MCF 10A (cell line): ENCODE measurements around the gene EIF2S3. TPM values are rescaled to one million over a fixed set of nuclear protein-coding genes. Genes with fewer than 3 reads are reported as not detected.

Experiments used
- BruUV-seq: library from RNA; stranded (reverse); fragments of 400-500 nt; replicated peaks from 2 replicates; lab custom pipeline; 2021; lab: Mats Ljungman, UMichigan
- CTCF ChIA-PET: fragments of 300-600 bp; sonication (Branson Sonifier 250); formaldehyde crosslinking; extraction: SDS; loops from one replicate; lab custom pipeline; 2021; ENCODE audit warnings: antibody characterized with exemption, inconsistent platforms; lab: Yijun Ruan, JAX
- POLR2A ChIA-PET: fragments of 300-600, 350-650 bp; sonication (Branson Sonifier 250); formaldehyde crosslinking; extraction: SDS; loops from one replicate; lab custom pipeline; 2020; ENCODE audit warnings: antibody characterized with exemption, inconsistent platforms; lab: Yijun Ruan, JAX
- DNase-seq: peaks from one replicate; pipeline ENCODE4 v3.0.0-alpha.2; 2018; ENCODE audit not compliant: unreplicated experiment
- H3K27ac Mint-ChIP-seq: one replicate; pipeline ENCODE4 v1.8.0; 2022; ENCODE audit warnings: mild to moderate bottlenecking, low read depth, mixed read lengths; ENCODE audit not compliant: unreplicated experiment
- H3K27me3 Mint-ChIP-seq: one replicate; pipeline ENCODE4 v1.8.0; 2022; ENCODE audit warnings: mixed read lengths; ENCODE audit not compliant: insufficient read depth, unreplicated experiment
- H3K36me3 Mint-ChIP-seq: one replicate; pipeline ENCODE4 v1.8.0; 2022; ENCODE audit warnings: mild to moderate bottlenecking, moderate library complexity, mixed read lengths; ENCODE audit not compliant: insufficient read depth, unreplicated experiment
- H3K4me1 Mint-ChIP-seq: one replicate; pipeline ENCODE4 v1.8.0; 2022; ENCODE audit warnings: mixed read lengths; ENCODE audit not compliant: insufficient read depth, unreplicated experiment
- H3K4me3 Mint-ChIP-seq: one replicate; pipeline ENCODE4 v1.8.0; 2022; ENCODE audit warnings: mild to moderate bottlenecking, moderate library complexity, mixed read lengths; ENCODE audit not compliant: unreplicated experiment
- H3K9me3 Mint-ChIP-seq: one replicate; pipeline ENCODE4 v1.8.0; 2022; ENCODE audit warnings: mixed read lengths; ENCODE audit not compliant: unreplicated experiment
- CTCF ChIP-seq: fragments of 200-600 bp; IDR thresholded peaks from one replicate; pipeline ENCODE4 v1.8.0; 2022; ENCODE audit warnings: antibody characterized with exemption, mild to moderate bottlenecking; ENCODE audit not compliant: unreplicated experiment
- intact Hi-C: fragments of 100-400 bp; cut with micrococcal nuclease; formaldehyde crosslinking; loops from 2 replicates; pipeline ENCODE4 v1.14.1; 2022
- total RNA-seq: library from RNA; stranded (reverse); gene quantifications from 2 replicates; pipeline ENCODE4 v1.2.3, GENCODE V29; 2022

EIF2S3 gene
- total RNA-seq, 1 experiment from 2014 or later, result 391 TPM

GRCh38 chrX:24012266-24012665, 42.5 kb upstream of the EIF2S3 start:
- no peak overlapping the region for H3K27ac Mint-ChIP-seq
- intact Hi-C loops, result no loop called here
- DNase-seq, result no peak
- POLR2A ChIA-PET, result interaction anchor here (0.6 to 1.4 kb wide), 4 partner anchors 9 to 72 kb away, joined by 3 to 8 read pairs (median 3); no protein-coding TSS in a partner anchor
- H3K36me3 Mint-ChIP-seq, result peaks cover 9% of the 10 kb centered on the region
- peaks cover 72% of the 10 kb centered on the region for H3K27me3 Mint-ChIP-seq
- H3K4me3 Mint-ChIP-seq, result no peak overlapping the region
- peaks cover 8% of the 10 kb centered on the region for H3K9me3 Mint-ChIP-seq
- CTCF ChIA-PET, result interaction anchor here (0.8 kb wide), 1 partner anchor 11 kb away, joined by 3 read pairs; no protein-coding TSS in a partner anchor
- no TSS peak for BruUV-seq
- TF ChIP-seq CTCF, result no peak
- H3K4me1 Mint-ChIP-seq, result peaks cover 8% of the 10 kb centered on the region

GRCh38 chrX:24014388-24015018, 40.3 kb upstream of the EIF2S3 start:
- CTCF ChIA-PET, result interaction anchor here (0.7 to 0.9 kb wide), 2 partner anchors 39 to 669 kb away, joined by 3 read pairs; no protein-coding TSS in a partner anchor
- Mint-ChIP-seq H3K36me3 (peaks cover 9% of the 10 kb centered on the region), H3K9me3 (peaks cover 8% of the 10 kb centered on the region), H3K4me3 (no peak overlapping the region), H3K27ac (no peak overlapping the region), H3K27me3 (peaks cover 67% of the 10 kb centered on the region), H3K4me1 (no peaks in the 10 kb centered on the region)
- intact Hi-C loops, result no loop called here
- POLR2A ChIA-PET, result interaction anchor here (1.2 to 1.7 kb wide), 2 partner anchors 11 to 13 kb away, joined by 4 to 6 read pairs; no protein-coding TSS in a partner anchor
- no peak for TF ChIP-seq CTCF
- no TSS peak for BruUV-seq
- DNase-seq, result no peak

- no TSS peak for BruUV-seq
- peaks cover 7% of the 10 kb centered on the region for H3K4me1 Mint-ChIP-seq
- ChIA-PET CTCF (no interaction called here), POLR2A (no interaction called here)
- peaks cover 68% of the 10 kb centered on the region for H3K27me3 Mint-ChIP-seq
- H3K36me3 Mint-ChIP-seq, result peaks cover 8% of the 10 kb centered on the region
- intact Hi-C loops, result no loop called here
- H3K9me3 Mint-ChIP-seq, result no peaks in the 10 kb centered on the region
- H3K4me3 Mint-ChIP-seq, result no peak overlapping the region
- no peak for DNase-seq
- H3K27ac Mint-ChIP-seq, result no peak overlapping the region
- TF ChIP-seq CTCF, result no peak
Measured at GRCh38 chrX:24017674-24018073, 37.1 kb upstream of the EIF2S3 start.

GRCh38 chrX:24018809-24019208, 35.9 kb upstream of the EIF2S3 start:
- intact Hi-C loops, result no loop called here
- POLR2A ChIA-PET, result interaction anchor here (0.7 kb wide), 1 partner anchor 35 kb away, joined by 3 read pairs; no protein-coding TSS in a partner anchor
- Mint-ChIP-seq H3K27ac (no peak overlapping the region), H3K4me1 (peaks cover 7% of the 10 kb centered on the region), H3K9me3 (no peaks in the 10 kb centered on the region), H3K36me3 (peaks cover 7% of the 10 kb centered on the region), H3K4me3 (no peak overlapping the region), H3K27me3 (peaks cover 74% of the 10 kb centered on the region)
- no peak for DNase-seq
- no peak for TF ChIP-seq CTCF
- CTCF ChIA-PET, result no interaction called here
- BruUV-seq, result no TSS peak
